NK-92 (cell line): ENCODE measurements around the gene BBS5.
"Not testable (repeated sequence)": the region's sequence is repeated elsewhere in the genome, so short reads cannot be mapped to it uniquely, and the experiment has no call there.

Source experiments
- DNase-seq: peaks from one replicate; lab custom pipeline; 2025; ENCODE audit not compliant: unreplicated experiment; lab: John Stamatoyannopoulos, UW

Gene BBS5

GRCh38 chr2:169479257-169480078 is at the start of gene BBS5:
Gene BBS5, plus strand, starts transcription at chr2:169479494. Its CDS starts 60 bp downstream, at chr2:169479554.
- no peak for DNase-seq

GRCh38 chr2:169431772-169432171 is 47.5 kb upstream of the BBS5 start:
- DNase-seq = not testable (repeated sequence)

GRCh38 chr2:169434236-169434635 is 45.1 kb upstream of the BBS5 start:
- DNase-seq = not testable (repeated sequence)

GRCh38 chr2:169438466-169439072 is 40.7 kb upstream of the BBS5 start:
- DNase-seq = no peak

GRCh38 chr2:169439900-169440299 is 39.4 kb upstream of the BBS5 start:
- DNase-seq = no peak

- no peak for DNase-seq
Observed at GRCh38 chr2:169446452-169446851, 32.8 kb upstream of the BBS5 start.

- DNase-seq = no peak
Observed at GRCh38 chr2:169448316-169448715, 31.0 kb upstream of the BBS5 start.

GRCh38 chr2:169448865-169449264 is 30.4 kb upstream of the BBS5 start:
- DNase-seq = no peak

GRCh38 chr2:169452080-169452479 is 27.2 kb upstream of the BBS5 start:
- no peak for DNase-seq

- not testable (repeated sequence) for DNase-seq
Observed at GRCh38 chr2:169453044-169453443, 26.2 kb upstream of the BBS5 start.

GRCh38 chr2:169461143-169461542 is 18.2 kb upstream of the BBS5 start:
- no peak for DNase-seq

- DNase-seq = no peak
Observed at GRCh38 chr2:169462896-169463695, 16.2 kb upstream of the BBS5 start.

GRCh38 chr2:169464466-169464865 is 14.8 kb upstream of the BBS5 start:
- no peak for DNase-seq

- DNase-seq = no peak
Observed at GRCh38 chr2:169464882-169465281, 14.4 kb upstream of the BBS5 start.

- no peak for DNase-seq
Observed at GRCh38 chr2:169468841-169469240, 10.5 kb upstream of the BBS5 start.

GRCh38 chr2:169469952-169470572 is 9.2 kb upstream of the BBS5 start:
- DNase-seq = no peak

- DNase-seq = no peak
Observed at GRCh38 chr2:169472249-169472648, 7.0 kb upstream of the BBS5 start.

- DNase-seq = no peak
Observed at GRCh38 chr2:169476459-169476858, 2.8 kb upstream of the BBS5 start.

GRCh38 chr2:169478339-169478738 is 955 bp upstream of the BBS5 start:
- DNase-seq = no peak

- DNase-seq = no peak
Observed at GRCh38 chr2:169478745-169479256, 493 bp upstream of the BBS5 start.

- DNase-seq = no peak
Observed at GRCh38 chr2:169480079-169480465, 778 bp downstream of the BBS5 start.
